BE2C (cell line): ENCODE measurements around the gene TBC1D22A.

Experiments used
- DNase-seq: peaks from one replicate; pipeline ENCODE4 v3.0.0-alpha.2; 2020
- H3K27me3 ChIP-seq: fragments of 250-450 bp; sonication (Bioruptor Pico); 2 replicates; pipeline ENCODE4 v1.5.1; 2020; ENCODE audit warnings: mild to moderate bottlenecking
- H3K36me3 ChIP-seq: fragments of 250-450 bp; sonication (Bioruptor Pico); 2 replicates; pipeline ENCODE4 v1.5.1; 2020; ENCODE audit warnings: mild to moderate bottlenecking
- H3K4me1 ChIP-seq: fragments of 250-450 bp; sonication (Bioruptor Pico); 2 replicates; pipeline ENCODE4 v1.5.1; 2020
- H3K4me3 ChIP-seq: 2 replicates; pipeline ENCODE4 v1.5.1; 2011; ENCODE audit warnings: low read depth, low read length
- H3K9me3 ChIP-seq: fragments of 250-450 bp; sonication (Bioruptor Pico); 2 replicates; pipeline ENCODE4 v1.5.1; 2020
- TF ChIP-seq, protein P1 (sequence below): IDR thresholded peaks from 2 replicates; pipeline ENCODE4 v1.5.1; 2012; ENCODE audit warnings: mild to moderate bottlenecking, low read depth, low read length

The TBC1D22A gene

DNA sequence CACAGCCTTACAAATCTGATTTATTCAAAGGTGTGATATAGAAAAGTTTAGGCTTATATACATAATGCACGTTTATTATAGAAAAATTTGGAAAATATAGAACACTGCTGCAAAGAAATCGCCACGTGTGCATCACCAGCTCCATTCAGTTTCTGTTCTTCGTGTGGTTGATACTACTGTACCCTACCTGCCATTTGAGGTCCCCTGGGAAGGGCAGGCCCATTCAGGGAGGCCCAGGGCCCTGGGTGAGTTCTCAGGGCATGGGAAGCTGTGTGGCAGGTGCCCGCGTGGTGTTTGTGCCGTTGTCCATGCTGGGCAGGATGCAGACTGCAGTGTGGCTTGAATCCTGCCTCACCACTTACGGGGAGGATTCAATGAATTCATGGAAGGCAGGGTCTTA is 60.8 kb downstream of the TBC1D22A start:
- peaks cover 4% of the 10 kb centered on the region; the same call in 1 of the 2 replicates for H3K36me3 ChIP-seq
- H3K9me3 ChIP-seq: no peaks in the 10 kb centered on the region
- H3K4me3 ChIP-seq: no peak overlapping the region
- TF ChIP-seq, protein P1, sequence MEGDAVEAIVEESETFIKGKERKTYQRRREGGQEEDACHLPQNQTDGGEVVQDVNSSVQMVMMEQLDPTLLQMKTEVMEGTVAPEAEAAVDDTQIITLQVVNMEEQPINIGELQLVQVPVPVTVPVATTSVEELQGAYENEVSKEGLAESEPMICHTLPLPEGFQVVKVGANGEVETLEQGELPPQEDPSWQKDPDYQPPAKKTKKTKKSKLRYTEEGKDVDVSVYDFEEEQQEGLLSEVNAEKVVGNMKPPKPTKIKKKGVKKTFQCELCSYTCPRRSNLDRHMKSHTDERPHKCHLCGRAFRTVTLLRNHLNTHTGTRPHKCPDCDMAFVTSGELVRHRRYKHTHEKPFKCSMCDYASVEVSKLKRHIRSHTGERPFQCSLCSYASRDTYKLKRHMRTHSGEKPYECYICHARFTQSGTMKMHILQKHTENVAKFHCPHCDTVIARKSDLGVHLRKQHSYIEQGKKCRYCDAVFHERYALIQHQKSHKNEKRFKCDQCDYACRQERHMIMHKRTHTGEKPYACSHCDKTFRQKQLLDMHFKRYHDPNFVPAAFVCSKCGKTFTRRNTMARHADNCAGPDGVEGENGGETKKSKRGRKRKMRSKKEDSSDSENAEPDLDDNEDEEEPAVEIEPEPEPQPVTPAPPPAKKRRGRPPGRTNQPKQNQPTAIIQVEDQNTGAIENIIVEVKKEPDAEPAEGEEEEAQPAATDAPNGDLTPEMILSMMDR: no peak
- DNase-seq: no peak
- no peaks in the 10 kb centered on the region for H3K4me1 ChIP-seq
- no peaks in the 10 kb centered on the region for H3K27me3 ChIP-seq

DNA sequence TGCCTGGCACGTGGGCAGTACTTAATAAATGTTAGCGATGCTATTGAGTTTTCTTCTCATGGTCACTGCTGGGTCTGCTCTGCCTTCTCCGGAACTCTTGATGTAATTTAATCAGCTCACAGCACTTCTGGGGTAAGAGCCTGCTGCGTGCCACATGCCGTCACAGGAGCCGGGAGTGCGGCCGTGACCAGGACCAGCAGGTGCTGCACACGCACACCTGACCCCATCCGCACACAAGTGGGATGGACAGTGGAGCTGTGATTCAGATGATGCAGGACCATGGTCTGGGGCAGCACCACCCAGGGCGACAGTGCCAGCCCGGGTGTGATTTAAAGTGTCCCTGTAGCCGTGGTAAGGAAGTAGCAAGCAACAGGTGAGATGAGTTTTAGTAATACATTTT is 61.2 kb downstream of the TBC1D22A start:
- Histone ChIP-seq H3K4me3 (no peak overlapping the region), H3K36me3 (peaks cover 4% of the 10 kb centered on the region; the same call in 1 of the 2 replicates), H3K27me3 (no peaks in the 10 kb centered on the region), H3K4me1 (no peaks in the 10 kb centered on the region), H3K9me3 (no peaks in the 10 kb centered on the region)
- TF ChIP-seq, protein P1: no peak
- DNase-seq: no peak

DNA sequence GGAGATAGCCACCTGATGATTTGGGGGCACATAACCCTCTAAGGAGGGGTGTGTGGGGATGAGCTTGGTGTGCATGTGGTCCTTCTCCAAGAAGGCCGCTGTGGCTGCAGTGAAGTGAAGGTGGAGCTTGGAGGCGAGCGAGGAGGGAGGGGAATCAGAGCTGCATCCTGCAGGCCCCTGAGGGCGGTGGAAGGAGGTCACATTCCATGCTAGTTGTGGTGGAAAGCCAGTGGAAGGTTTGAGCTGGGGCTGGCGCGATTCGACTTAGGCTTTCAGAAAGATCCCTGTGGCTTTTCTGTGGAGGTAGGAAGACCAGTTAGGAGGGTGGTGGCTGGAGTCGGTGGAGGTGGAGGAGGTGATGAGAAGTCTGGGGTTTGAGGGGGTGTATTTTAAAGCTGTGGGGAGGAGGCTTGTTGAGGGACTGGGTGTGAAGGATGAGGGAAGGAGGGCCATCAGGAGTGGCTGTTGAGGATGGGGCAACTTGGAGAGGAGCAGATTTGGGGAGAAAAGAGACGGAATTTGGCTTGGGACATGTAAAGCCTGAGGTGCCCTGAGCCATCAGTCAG is 62.0 kb downstream of the TBC1D22A start:
- no peak for DNase-seq

DNA sequence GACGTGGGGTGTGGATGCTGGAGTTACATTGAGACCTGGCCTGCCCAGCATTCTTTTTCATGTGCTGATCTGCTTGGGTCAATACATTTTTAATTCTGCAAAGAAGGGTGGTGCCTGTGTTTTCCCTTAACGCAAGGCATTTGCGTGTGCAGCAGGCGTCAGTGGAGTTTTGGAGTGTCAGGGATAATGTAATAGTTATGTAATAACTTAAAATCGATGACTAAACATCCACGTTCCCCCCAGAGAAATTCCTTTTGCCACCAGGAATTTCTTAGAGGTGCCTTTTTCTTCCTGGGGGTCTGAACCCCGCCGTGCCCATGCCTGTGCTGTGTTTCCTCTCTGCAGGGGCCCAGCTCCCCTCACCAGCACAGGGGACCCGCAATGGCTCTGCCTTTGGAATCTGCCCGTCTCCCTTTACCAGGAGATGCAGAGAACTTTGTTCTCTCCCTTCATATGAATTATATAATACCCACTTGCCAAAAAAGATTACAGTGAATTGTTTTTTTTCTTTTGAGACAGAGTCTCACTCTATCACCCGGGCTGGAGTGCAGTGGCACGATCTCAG is 62.6 kb downstream of the TBC1D22A start:
- peaks cover 4% of the 10 kb centered on the region; the same call in 1 of the 2 replicates for H3K36me3 ChIP-seq
- no peaks in the 10 kb centered on the region for H3K27me3 ChIP-seq
- no peak overlapping the region for H3K4me3 ChIP-seq
- no peaks in the 10 kb centered on the region for H3K9me3 ChIP-seq
- DNase-seq: no peak
- TF ChIP-seq, protein P1: no peak
- H3K4me1 ChIP-seq: no peaks in the 10 kb centered on the region

More for the DNA sequence above, 62.0 kb downstream of the TBC1D22A start:
- Histone ChIP-seq H3K27me3 (no peaks in the 10 kb centered on the region), H3K4me1 (no peaks in the 10 kb centered on the region), H3K36me3 (peaks cover 4% of the 10 kb centered on the region; the same call in 1 of the 2 replicates), H3K4me3 (no peak overlapping the region), H3K9me3 (no peaks in the 10 kb centered on the region)
- TF ChIP-seq, protein P1: no peak

DNA sequence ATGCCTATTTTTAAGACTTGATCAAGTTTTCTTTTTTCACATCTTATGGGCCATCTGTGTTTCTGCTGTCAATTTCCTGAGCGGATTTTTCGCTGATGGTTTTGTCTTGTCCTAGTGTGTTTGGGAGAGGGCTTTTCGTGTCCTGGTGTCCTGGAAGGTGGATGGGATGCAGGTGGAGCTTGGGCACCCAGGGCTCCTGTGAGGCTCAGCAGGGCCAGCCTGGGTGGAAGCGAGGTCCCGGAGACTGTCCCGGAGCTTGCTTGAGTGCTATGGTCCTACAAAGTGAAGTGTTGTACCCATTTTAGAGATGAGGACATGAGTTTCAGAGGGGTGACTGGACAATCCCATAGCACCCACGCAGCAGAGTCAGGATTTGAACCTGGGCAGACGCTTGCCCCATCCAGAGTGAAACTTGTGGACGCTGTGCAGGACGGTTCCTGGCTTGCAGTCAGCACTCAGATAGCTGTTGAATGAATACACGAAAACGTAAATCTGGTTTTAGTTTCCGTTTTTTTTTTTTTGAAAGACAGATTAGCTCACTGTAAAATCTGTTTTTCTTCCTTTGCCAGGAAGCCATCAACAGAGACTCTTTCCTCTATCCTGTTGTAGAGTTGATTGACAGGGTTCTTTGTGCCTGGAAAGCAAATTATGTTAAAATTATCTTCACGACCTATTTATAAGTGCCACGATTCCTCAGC is 64.1 kb downstream of the TBC1D22A start:
- Histone ChIP-seq H3K4me3 (no peak overlapping the region), H3K4me1 (no peaks in the 10 kb centered on the region), H3K27me3 (no peaks in the 10 kb centered on the region), H3K9me3 (no peaks in the 10 kb centered on the region), H3K36me3 (peaks cover 4% of the 10 kb centered on the region; the same call in 1 of the 2 replicates)
- no peak for DNase-seq
- TF ChIP-seq, protein P1: no peak
